Brain microvascular endothelial cell (primary cell): Measurements from ENCODE around the gene MSI2.

Experiments used
- DNase-seq: peaks from one replicate; pipeline ENCODE4 v3.0.0-alpha.2; 2020
- H3K27ac ChIP-seq: fragments of 250-450 bp; sonication (Bioruptor Pico); 2 replicates; pipeline ENCODE4 v1.5.1; 2020; ENCODE audit warnings: mild to moderate bottlenecking, moderate library complexity
- H3K27me3 ChIP-seq: fragments of 250-450 bp; sonication (Bioruptor Pico); replicated peaks from 2 replicates; pipeline ENCODE4 v1.5.1; 2020; ENCODE audit warnings: mild to moderate bottlenecking
- H3K36me3 ChIP-seq: fragments of 250-450 bp; sonication (Bioruptor Pico); replicated peaks from 2 replicates; pipeline ENCODE4 v1.5.1; 2020; ENCODE audit warnings: mild to moderate bottlenecking
- H3K4me3 ChIP-seq: 2 replicates; pipeline ENCODE4 v1.5.1; 2011; ENCODE audit warnings: low read depth, mild to moderate bottlenecking, control low read depth, low read length, moderate library complexity
- in situ Hi-C: cut with HindIII; loops from 2 replicates; pipeline ENCODE4 v1.10.0; 2017; ENCODE audit warnings: low sequenced_read_pairs, low pct_ligation_motif_present
- TF ChIP-seq, protein P1 (sequence below): IDR thresholded peaks from 2 replicates; pipeline ENCODE4 v1.5.1; 2011; ENCODE audit warnings: low read depth, mild to moderate bottlenecking, moderate library complexity, low read length, control low read depth, inconsistent platforms; ENCODE audit errors: missing control alignments

The MSI2 gene

DNA sequence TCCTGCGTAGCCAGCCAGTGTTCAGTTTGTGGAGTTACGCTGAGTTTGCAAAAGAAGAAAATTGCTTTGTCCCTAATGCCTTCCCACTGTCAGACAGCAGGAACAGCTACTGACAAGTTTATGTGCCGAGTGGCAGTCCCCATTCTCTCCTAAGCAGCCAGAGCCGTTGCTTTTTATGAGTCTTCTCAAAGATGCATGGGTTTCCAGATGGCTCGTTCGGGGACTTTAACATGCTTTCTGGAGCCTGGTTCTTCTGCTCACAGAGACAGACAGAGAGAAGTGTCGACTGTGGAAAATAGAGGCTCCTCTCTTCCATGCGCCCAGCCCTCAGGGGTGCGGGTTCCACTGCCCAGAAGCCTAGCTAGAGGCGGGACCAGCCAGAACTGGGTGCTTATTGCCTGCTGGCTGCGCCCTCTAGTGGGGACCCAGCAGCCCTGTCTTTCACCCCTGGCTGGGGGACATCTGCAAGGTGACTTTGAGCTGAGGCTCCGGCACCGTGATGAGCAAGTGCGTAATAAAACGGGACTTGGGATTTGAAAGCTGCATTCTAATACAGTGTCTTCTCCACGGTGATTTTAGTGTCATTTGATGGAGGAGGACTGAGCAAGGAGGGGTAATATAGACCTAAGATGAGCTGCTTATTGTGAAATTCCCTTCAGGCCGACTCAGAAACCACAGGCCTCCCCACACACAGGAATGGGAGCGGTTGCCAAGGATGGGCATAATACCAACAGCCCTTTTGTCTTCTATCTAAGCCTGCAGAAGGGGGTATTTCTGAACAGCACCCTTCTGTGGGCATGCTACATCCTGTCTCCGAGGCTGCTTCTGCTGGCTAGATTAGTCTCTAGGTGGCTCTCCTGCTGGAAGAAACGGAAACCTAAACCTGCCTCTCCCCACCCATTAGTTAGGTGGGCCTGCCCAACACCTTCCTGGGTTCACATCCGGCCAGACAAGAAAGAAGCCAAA lies 415.6 kb downstream of the MSI2 start:
- peak; percentile 49 for DNase-seq
- in situ Hi-C loops, result no loop called here
- no peaks in the 10 kb centered on the region for H3K36me3 ChIP-seq
- TF ChIP-seq, protein P1, sequence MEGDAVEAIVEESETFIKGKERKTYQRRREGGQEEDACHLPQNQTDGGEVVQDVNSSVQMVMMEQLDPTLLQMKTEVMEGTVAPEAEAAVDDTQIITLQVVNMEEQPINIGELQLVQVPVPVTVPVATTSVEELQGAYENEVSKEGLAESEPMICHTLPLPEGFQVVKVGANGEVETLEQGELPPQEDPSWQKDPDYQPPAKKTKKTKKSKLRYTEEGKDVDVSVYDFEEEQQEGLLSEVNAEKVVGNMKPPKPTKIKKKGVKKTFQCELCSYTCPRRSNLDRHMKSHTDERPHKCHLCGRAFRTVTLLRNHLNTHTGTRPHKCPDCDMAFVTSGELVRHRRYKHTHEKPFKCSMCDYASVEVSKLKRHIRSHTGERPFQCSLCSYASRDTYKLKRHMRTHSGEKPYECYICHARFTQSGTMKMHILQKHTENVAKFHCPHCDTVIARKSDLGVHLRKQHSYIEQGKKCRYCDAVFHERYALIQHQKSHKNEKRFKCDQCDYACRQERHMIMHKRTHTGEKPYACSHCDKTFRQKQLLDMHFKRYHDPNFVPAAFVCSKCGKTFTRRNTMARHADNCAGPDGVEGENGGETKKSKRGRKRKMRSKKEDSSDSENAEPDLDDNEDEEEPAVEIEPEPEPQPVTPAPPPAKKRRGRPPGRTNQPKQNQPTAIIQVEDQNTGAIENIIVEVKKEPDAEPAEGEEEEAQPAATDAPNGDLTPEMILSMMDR, result peak; percentile 99
- no peak overlapping the region for H3K27ac ChIP-seq
- H3K27me3 ChIP-seq, result no peaks in the 10 kb centered on the region
- no peak overlapping the region for H3K4me3 ChIP-seq

DNA sequence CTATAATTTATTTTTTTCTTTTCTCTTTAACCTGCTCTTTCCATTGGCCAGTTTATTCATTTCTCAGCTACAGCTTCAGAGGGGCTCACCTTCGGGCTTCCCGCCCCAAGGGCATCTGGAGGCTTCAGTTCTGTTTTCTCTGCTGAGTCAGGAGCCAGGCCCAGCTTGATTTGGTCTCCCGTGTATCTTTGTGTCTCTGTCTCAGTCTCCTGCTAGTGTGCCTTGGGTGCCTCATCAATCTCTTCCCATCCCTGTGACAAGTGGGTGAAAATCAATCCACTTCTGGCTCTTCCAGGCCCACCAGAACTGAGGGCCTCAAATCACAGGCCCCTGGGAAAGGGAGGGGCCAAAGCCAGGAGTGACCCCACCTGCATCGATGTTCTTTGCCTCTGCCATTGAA lies 416.6 kb downstream of the MSI2 start:
- in situ Hi-C loops, result no loop called here
- Histone ChIP-seq H3K36me3 (no peaks in the 10 kb centered on the region), H3K27ac (no peak overlapping the region)

DNA sequence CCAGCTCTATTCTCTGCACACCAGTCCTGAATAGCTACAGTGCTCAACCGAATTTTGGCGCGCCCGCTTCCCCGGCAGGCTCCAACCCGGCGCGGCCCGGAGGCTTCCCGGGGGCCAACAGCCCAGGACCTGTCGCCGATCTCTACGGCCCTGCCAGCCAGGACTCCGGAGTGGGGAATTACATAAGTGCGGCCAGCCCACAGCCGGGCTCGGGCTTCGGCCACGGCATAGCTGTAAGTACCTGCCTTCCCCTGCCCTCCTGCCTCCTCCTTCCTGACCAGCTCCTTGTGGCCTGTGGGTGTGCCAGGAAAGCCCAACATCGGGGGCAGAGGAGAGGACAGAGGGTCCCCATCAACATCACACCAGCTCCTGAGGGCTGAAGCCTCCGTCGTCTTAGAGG lies 418.6 kb downstream of the MSI2 start:
- no peak for DNase-seq
- in situ Hi-C loops, result no loop called here
- Histone ChIP-seq H3K27ac (no peak overlapping the region), H3K27me3 (no peaks in the 10 kb centered on the region), H3K4me3 (no peak overlapping the region), H3K36me3 (no peaks in the 10 kb centered on the region)
- TF ChIP-seq, protein P1, result no peak

More for the DNA sequence above, 416.6 kb downstream of the MSI2 start:
- TF ChIP-seq, protein P1, result no peak
- no peak for DNase-seq
- H3K4me3 ChIP-seq, result no peak overlapping the region
- no peaks in the 10 kb centered on the region for H3K27me3 ChIP-seq

DNA sequence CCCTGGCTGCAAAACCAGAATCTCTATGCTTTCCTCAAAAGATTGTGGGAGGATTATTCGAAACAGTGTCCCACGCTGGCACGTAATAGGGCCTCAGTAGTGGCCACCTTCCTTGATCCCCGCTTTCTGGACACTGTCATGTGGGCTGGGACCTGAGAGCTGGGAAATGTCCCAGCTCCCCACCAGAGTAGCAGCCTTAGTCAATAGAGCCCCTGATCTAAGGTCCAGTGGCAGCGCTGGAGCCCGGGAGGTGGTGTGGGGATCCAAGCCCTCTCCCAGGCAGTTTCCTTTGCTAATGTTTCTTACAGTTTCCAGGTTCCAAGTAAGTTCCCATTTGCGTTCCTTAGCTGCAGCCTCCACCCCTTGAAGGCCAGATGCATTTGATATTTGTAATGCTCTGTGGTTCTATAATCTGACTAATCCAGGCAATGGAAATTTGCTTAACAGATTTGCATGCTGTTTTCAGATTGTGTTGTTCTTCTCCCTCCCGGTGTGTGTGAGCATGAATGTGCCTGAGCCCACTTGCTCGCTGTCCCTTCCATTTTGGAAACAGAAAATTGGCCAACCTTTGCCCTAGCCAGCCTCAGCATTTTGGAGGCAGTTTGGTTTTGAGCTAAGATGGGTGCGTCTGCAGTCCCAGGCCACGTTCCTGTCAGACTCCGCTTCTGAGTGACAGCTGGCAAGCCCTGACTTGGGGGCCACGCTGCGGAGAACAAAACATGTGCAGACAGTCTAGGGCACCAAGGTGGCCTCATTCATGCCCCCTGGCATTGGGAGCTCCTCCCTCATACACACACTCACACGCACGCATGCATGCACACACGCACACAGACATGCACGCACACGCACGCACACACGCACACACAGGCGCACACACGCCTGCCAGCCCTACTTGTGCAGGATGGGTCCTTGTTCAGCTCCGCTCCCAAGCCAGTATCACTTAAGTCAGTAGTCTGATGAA lies 419.4 kb downstream of the MSI2 start:
- no peak overlapping the region for H3K4me3 ChIP-seq

DNA sequence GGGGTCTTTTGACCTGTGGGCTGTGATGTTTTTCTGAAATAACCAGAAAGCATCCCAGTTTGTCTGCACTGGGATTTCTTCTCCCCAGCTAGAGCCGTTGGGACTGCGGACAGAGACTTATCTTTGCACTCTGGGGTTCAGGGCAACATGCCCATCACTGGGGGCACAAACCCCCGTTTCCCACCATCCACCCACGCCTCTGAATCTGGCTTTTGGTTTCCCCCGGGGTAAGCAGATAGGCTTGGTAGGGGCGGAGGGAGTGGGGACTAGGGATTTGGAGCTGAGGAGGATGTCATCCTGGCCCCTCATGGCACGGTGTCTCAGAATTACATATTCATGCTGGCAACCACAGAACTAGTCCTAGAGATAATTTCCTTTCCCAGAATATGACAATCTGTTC lies 420.2 kb downstream of the MSI2 start:
- H3K27ac ChIP-seq, result no peak overlapping the region
- H3K36me3 ChIP-seq, result no peaks in the 10 kb centered on the region
- no peak overlapping the region for H3K4me3 ChIP-seq
- no peaks in the 10 kb centered on the region for H3K27me3 ChIP-seq
- no peak for DNase-seq
- TF ChIP-seq, protein P1, result no peak
- in situ Hi-C loops, result no loop called here

More for the DNA sequence above, 419.4 kb downstream of the MSI2 start:
- no peak for DNase-seq
- Histone ChIP-seq H3K27me3 (no peaks in the 10 kb centered on the region), H3K36me3 (no peaks in the 10 kb centered on the region), H3K27ac (no peak overlapping the region)
- in situ Hi-C loops, result no loop called here
- TF ChIP-seq, protein P1, result no peak
